ENCODE results near the gene VMP1. TPM values are rescaled to one million over a fixed set of nuclear protein-coding genes. Genes with fewer than 3 reads are reported as not detected.
A peak's percentile ranks its signal among the peaks of the same experiment; 100 is the strongest.

Gene VMP1
- total and polyA plus RNA-seq, 2 of the 13 experiments (the other 11 are each of a cell fraction or from before 2014, with no cell fraction given) = 186 to 271 TPM

DNA sequence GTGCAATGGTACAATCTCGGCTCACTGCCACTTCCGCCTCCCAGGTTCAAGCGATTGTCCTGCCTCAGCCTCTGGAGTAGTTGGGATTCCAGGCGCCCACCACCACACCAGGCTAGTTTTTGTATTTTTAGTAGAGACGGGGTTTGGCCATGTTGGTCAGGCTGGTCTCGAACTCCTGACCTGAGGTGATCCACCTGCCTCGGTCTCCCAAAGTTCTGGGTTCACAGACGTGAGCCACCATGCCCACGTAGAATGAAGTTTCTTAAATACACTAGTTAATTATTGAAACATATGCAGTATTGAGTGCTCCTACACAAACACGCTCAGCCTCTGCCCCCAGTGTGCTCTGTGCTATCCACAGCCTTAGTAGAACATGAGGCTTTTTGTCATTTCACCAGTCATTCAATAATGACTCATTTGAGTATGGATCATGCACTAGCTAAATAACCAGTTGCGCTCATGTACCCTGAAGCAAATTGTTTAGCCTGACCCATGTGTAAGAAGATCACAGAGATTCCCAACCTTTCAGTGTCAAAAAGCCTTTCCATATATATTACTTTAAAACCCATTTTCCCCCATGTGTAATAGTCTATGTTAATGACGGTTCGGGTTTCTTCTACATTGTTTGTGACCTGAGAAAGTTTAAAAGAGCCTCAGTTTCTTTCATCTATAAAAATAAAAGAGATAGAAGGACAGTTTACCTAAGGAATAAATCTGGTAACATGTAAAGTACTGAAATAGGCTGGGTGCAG is 135.6 kb downstream of the VMP1 start (continued):
- TF ChIP-seq, protein P1, sequence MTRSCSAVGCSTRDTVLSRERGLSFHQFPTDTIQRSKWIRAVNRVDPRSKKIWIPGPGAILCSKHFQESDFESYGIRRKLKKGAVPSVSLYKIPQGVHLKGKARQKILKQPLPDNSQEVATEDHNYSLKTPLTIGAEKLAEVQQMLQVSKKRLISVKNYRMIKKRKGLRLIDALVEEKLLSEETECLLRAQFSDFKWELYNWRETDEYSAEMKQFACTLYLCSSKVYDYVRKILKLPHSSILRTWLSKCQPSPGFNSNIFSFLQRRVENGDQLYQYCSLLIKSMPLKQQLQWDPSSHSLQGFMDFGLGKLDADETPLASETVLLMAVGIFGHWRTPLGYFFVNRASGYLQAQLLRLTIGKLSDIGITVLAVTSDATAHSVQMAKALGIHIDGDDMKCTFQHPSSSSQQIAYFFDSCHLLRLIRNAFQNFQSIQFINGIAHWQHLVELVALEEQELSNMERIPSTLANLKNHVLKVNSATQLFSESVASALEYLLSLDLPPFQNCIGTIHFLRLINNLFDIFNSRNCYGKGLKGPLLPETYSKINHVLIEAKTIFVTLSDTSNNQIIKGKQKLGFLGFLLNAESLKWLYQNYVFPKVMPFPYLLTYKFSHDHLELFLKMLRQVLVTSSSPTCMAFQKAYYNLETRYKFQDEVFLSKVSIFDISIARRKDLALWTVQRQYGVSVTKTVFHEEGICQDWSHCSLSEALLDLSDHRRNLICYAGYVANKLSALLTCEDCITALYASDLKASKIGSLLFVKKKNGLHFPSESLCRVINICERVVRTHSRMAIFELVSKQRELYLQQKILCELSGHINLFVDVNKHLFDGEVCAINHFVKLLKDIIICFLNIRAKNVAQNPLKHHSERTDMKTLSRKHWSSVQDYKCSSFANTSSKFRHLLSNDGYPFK (CRISPR knock-in tag; IDR thresholded peaks at IDR 0.05; ENCODE audit: borderline replicate concordance) = no peak; the same call in 1 of the 2 replicates
- TF ChIP-seq NR1H2 (CRISPR knock-in tag; IDR thresholded peaks at IDR 0.05; ENCODE audit: borderline replicate concordance, low read depth) (no peak), ZFAT (CRISPR knock-in tag; conservative IDR thresholded peaks at IDR 0.05) (no peak), ZFP82 (CRISPR knock-in tag; IDR thresholded peaks at IDR 0.05; ENCODE audit: borderline replicate concordance) (no peak), ZFP36L1 (CRISPR knock-in tag; IDR thresholded peaks at IDR 0.05) (peak; percentile 97), KAT2B (IDR thresholded peaks at IDR 0.05; ENCODE audit: borderline replicate concordance, low read depth, low read length) (0 out of 2 replicates have a peak, but pooled peaks have one; percentile 5), ZBTB21 (CRISPR knock-in tag; IDR thresholded peaks at IDR 0.05) (no peak), ISL2 (CRISPR knock-in tag; IDR thresholded peaks at IDR 0.05) (peak; percentile 37; the same call in 1 of the 2 replicates), SMC3 (IDR thresholded peaks at IDR 0.05; ENCODE audit: low read length) (no peak; the same call in 1 of the 2 replicates), TSC22D2 (CRISPR knock-in tag; IDR thresholded peaks at IDR 0.05; ENCODE audit: borderline replicate concordance) (no peak; the same call in 1 of the 2 replicates), ZNF33A (CRISPR knock-in tag; IDR thresholded peaks at IDR 0.05; ENCODE audit: borderline replicate concordance) (no peak; the same call in 1 of the 2 replicates), ZNF761 (CRISPR knock-in tag; conservative IDR thresholded peaks at IDR 0.05) (no peak), MIXL1 (CRISPR knock-in tag; IDR thresholded peaks at IDR 0.05) (peak; percentile 97), MTF1 (CRISPR knock-in tag; IDR thresholded peaks at IDR 0.05) (no peak)
- TF ChIP-seq, protein P2, sequence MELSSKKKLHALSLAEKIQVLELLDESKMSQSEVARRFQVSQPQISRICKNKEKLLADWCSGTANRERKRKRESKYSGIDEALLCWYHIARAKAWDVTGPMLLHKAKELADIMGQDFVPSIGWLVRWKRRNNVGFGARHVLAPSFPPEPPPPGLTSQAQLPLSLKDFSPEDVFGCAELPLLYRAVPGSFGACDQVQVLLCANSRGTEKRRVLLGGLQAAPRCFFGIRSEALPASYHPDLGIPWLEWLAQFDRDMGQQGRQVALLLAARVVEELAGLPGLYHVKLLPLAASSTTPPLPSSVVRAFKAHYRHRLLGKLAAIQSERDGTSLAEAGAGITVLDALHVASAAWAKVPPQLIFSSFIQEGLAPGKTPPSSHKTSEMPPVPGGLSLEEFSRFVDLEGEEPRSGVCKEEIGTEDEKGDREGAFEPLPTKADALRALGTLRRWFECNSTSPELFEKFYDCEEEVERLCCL (CRISPR knock-in tag; IDR thresholded peaks at IDR 0.05; ENCODE audit: borderline replicate concordance) = no peak
- TF ChIP-seq, protein P3, sequence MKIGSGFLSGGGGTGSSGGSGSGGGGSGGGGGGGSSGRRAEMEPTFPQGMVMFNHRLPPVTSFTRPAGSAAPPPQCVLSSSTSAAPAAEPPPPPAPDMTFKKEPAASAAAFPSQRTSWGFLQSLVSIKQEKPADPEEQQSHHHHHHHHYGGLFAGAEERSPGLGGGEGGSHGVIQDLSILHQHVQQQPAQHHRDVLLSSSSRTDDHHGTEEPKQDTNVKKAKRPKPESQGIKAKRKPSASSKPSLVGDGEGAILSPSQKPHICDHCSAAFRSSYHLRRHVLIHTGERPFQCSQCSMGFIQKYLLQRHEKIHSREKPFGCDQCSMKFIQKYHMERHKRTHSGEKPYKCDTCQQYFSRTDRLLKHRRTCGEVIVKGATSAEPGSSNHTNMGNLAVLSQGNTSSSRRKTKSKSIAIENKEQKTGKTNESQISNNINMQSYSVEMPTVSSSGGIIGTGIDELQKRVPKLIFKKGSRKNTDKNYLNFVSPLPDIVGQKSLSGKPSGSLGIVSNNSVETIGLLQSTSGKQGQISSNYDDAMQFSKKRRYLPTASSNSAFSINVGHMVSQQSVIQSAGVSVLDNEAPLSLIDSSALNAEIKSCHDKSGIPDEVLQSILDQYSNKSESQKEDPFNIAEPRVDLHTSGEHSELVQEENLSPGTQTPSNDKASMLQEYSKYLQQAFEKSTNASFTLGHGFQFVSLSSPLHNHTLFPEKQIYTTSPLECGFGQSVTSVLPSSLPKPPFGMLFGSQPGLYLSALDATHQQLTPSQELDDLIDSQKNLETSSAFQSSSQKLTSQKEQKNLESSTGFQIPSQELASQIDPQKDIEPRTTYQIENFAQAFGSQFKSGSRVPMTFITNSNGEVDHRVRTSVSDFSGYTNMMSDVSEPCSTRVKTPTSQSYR (CRISPR knock-in tag; IDR thresholded peaks at IDR 0.05; ENCODE audit: borderline replicate concordance) = peak; percentile 48; the same call in 1 of the 2 replicates
- TF ChIP-seq, protein P4, sequence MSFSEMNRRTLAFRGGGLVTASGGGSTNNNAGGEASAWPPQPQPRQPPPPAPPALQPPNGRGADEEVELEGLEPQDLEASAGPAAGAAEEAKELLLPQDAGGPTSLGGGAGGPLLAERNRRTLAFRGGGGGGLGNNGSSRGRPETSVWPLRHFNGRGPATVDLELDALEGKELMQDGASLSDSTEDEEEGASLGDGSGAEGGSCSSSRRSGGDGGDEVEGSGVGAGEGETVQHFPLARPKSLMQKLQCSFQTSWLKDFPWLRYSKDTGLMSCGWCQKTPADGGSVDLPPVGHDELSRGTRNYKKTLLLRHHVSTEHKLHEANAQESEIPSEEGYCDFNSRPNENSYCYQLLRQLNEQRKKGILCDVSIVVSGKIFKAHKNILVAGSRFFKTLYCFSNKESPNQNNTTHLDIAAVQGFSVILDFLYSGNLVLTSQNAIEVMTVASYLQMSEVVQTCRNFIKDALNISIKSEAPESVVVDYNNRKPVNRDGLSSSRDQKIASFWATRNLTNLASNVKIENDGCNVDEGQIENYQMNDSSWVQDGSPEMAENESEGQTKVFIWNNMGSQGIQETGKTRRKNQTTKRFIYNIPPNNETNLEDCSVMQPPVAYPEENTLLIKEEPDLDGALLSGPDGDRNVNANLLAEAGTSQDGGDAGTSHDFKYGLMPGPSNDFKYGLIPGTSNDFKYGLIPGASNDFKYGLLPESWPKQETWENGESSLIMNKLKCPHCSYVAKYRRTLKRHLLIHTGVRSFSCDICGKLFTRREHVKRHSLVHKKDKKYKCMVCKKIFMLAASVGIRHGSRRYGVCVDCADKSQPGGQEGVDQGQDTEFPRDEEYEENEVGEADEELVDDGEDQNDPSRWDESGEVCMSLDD (CRISPR knock-in tag; IDR thresholded peaks at IDR 0.05; ENCODE audit: borderline replicate concordance) = peak; percentile 52; the same call in 1 of the 2 replicates
